Measurements from ENCODE around the gene CCNDBP1.
"Not testable (repeated sequence)": the region's sequence is repeated elsewhere in the genome, so short reads cannot be mapped to it uniquely, and the experiment has no call there.

Gene CCNDBP1

GRCh38 chr15:43193710-43194109 is 8.5 kb downstream of the CCNDBP1 start:
- no peak for ATAC-seq

GRCh38 chr15:43194795-43195194 is 9.6 kb downstream of the CCNDBP1 start:
- ATAC-seq, result no peak

- no peak for ATAC-seq
Observed at GRCh38 chr15:43196760-43197548, 11.8 kb downstream of the CCNDBP1 start.

- ATAC-seq, result not testable (repeated sequence)
Observed at GRCh38 chr15:43197773-43198172, 12.6 kb downstream of the CCNDBP1 start.

DNA sequence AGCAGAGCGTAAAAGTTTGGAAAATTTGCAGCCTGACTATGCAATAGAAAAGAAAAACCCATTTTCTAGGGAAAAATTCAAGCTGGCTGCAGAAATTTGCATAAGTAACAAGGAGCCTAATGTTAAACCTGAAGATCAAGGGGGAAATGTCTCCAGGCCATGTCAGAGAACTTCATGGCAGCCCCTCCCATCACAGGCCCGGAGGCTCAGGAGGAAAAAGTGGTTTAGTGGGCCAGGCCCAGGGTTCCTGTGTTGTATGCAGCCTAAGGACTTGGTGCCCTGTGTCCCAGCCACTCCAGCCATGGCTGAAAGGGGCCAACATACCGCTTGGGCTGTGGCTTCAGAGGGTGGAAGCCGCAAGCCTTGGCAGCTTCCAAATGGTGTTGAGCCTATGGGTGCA is 13.4 kb downstream of the CCNDBP1 start:
- ATAC-seq, result not testable (repeated sequence)

GRCh38 chr15:43198992-43199391 is 13.8 kb downstream of the CCNDBP1 start:
- no peak for ATAC-seq

- ATAC-seq, result no peak
Observed at GRCh38 chr15:43199945-43200488, 14.8 kb downstream of the CCNDBP1 start.

- peak; percentile 45 to 61 for ATAC-seq
Observed at GRCh38 chr15:43204016-43204901, 19.1 kb downstream of the CCNDBP1 start.

DNA sequence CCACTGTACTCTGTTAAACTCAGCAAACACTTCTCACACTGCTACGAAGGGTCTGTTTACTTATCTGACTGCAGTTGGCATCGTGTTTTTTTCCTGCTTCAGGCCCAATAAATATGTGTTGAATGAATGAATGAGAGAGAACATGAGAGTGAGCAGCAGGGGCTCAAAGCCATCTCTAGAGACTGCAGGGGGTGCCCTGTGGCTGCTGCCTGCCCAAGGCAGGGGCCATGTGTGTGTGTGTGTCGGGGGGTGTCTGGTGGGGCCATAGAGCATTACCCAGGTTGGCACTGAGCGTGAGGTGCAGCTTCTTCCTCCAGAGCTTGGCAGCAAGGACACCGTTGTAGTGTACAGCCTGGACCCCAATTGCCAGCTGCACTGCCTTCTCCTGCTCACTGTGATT is 20.9 kb downstream of the CCNDBP1 start:
- no peak for ATAC-seq

DNA sequence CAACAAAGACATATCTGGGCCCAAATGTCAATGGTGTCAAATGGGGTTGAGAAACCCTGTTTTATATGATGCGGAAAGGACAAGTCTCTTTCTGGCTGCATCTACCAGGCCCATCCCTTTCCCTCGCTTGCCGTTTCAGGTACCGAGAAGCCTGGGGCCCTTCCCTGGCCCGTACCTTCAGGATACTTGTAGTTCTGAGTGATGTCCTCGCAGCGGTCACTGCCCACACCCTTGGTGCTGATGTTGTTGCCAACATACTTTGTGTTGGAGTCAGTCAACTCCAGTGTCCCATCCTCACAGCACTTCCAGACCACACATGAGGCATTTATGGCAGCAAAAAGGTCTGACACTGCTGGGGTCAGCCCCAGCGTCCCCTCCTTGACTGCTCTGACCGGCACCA is 21.8 kb downstream of the CCNDBP1 start:
- no peak for ATAC-seq

DNA sequence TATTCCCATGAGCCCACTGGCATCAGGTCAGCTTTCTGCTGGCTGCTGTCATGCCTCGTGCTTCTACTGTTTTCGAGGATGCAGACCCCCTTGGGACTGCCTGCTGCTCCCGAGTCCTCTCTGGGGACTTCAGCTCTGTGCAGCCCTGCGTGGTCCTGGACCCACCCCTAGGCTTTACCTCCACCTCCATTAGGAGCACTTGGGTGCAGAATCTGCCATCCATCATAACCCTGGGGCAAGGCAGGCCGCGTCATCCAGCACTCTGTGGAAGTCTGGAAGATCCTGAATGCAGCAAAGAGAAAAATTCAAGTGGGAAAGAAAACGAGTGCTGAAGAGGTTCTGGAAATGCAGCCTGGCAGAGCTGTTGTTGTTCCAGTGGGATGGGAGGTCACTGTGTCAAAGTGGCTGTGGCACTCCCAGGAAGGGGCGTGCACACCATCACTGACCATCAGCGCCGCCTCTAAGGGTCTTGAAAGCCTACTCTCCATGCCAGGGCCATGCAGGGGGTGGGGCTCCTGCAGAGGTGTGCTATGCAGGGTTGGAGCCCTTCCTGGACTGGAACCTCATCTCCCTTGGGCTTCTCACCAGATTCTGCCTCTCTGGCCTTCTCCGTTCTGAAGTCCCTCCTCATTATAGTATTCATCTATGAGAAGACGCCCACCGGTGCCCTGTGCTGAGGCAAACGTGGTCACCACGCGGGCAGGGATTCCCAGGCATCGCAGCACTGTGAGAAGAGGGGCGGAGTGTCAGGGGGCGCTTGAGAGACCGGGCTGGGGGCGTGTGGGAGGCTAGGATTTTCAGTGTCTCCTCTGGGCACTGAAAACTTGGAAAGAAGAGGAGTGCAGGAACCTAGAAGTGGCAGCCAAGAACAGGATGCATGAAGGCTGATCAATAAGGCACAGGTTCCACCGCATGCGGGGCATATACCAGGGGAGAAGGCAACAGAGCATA is 23.1 kb downstream of the CCNDBP1 start:
- ATAC-seq, result no peak

DNA sequence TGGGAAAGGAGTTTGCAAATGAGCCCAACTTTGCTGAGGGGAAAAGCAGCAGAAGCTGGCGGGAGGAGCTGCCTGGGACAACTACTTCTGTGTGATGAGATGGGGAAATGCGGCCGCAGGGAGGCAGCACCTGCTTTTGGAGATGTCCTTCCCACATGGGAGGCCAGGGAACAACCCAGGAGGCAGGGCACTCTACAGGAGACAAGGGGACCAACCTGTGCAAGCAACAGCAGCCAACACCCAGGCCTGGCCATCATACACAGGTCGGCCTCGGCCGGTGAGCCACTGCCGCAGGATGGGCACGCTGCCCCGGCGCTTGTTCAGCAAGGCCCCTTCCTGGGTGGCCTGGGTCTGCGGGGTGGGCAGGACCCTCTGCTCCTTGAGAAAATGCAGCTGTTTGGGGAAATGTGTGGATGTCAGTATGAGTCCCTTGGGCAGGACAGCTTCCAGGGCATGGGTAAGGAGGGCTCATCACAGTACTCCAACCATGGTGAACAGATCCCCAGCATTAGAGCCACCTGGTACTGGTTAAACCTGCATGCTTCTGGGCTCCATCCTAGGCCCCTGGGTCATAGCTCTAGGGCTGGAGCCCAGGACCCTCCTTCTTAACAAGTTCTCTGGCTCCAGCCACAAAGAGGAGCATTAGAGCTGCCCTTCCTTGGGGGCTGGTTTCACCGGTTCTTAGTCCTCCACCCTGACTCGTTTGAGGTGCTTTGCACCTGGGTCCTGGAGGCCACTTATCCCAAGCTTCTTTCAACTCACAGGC is 24.0 kb downstream of the CCNDBP1 start:
- no peak for ATAC-seq

GRCh38 chr15:43210172-43210745 is 25.1 kb downstream of the CCNDBP1 start:
- ATAC-seq, result no peak

GRCh38 chr15:43210807-43211206 is 25.6 kb downstream of the CCNDBP1 start:
- no peak for ATAC-seq

GRCh38 chr15:43211224-43211735 is 26.1 kb downstream of the CCNDBP1 start:
- ATAC-seq, result no peak

- ATAC-seq, result no peak
Observed at GRCh38 chr15:43212299-43212698, 27.1 kb downstream of the CCNDBP1 start.

GRCh38 chr15:43212951-43213350 is 27.7 kb downstream of the CCNDBP1 start:
- ATAC-seq, result no peak

GRCh38 chr15:43213466-43213865 is 28.3 kb downstream of the CCNDBP1 start:
- ATAC-seq, result no peak

DNA sequence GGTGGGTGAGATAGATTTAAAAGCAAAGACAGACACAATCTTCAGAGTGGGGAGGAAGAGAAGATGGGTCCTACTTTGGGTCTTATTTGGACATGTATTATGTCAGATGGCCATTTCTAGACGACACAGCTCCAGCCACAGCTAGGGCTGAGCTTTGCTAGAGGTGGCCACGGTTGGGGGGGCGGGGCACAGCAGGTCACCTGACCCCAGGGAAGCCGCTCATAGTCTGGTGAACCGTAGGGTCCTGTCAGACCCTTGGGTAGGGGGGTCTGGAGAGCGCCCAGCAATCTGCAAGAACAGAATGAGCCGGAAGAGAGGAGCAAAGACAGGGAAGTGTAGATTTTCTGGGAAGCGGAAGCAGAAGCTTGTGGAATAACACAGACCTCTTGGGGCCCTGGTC is 29.0 kb downstream of the CCNDBP1 start:
- no peak for ATAC-seq

- no peak for ATAC-seq
Observed at GRCh38 chr15:43214592-43215295, 29.5 kb downstream of the CCNDBP1 start.

All from activated CD4-positive, CD25-positive, alpha-beta regulatory T cell treated with anti-CD3 and anti-CD28 coated beads, Interleukin-2, amount 50 U/mL, for 24 hours (primary cell).